DND-41 (cell line): ENCODE measurements around the gene KRTAP5-4.
"Not testable (repeated sequence)": the region's sequence is repeated elsewhere in the genome, so short reads cannot be mapped to it uniquely, and the experiment has no call there.

Experiments
- EZH2 ChIP-seq: IDR thresholded peaks from 3 replicates; pipeline ENCODE4 v1.6.1; 2012; ENCODE audit warnings: borderline replicate concordance, low read depth, mild to moderate bottlenecking, moderate library complexity, low read length, inconsistent platforms; ENCODE audit not compliant: severe bottlenecking
- TF ChIP-seq, protein P1 (sequence below): IDR thresholded peaks from 2 replicates; pipeline ENCODE4 v1.5.1; 2012; ENCODE audit warnings: borderline replicate concordance, low read length, moderate library complexity, mild to moderate bottlenecking; ENCODE audit not compliant: poor library complexity, severe bottlenecking; ENCODE audit errors: extremely low read depth

DNA sequence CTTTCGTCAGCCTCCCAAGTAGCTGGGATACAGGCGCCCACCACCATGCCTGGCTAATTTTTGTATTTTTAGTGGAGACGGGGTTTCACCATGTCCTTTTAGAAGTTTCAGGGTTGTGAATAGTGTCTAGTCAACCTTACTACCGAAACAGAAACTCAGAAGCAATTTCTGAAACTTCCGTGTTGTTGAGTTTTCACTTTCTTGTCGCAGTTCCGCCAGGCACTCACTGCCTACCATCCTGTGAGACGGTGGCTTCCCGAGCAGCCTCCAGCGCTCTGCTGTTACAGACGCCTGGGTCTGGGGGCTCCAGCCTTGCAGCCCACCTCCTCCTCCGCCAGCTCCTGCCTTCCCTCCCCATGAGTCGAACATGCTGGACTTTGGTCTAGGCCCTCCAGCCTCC lies 16.0 kb downstream of the KRTAP5-4 start:
- TF ChIP-seq, protein P1, sequence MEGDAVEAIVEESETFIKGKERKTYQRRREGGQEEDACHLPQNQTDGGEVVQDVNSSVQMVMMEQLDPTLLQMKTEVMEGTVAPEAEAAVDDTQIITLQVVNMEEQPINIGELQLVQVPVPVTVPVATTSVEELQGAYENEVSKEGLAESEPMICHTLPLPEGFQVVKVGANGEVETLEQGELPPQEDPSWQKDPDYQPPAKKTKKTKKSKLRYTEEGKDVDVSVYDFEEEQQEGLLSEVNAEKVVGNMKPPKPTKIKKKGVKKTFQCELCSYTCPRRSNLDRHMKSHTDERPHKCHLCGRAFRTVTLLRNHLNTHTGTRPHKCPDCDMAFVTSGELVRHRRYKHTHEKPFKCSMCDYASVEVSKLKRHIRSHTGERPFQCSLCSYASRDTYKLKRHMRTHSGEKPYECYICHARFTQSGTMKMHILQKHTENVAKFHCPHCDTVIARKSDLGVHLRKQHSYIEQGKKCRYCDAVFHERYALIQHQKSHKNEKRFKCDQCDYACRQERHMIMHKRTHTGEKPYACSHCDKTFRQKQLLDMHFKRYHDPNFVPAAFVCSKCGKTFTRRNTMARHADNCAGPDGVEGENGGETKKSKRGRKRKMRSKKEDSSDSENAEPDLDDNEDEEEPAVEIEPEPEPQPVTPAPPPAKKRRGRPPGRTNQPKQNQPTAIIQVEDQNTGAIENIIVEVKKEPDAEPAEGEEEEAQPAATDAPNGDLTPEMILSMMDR = not testable (repeated sequence)
- not testable (repeated sequence) for TF ChIP-seq EZH2
